WTC11 (cell line): Measurements from ENCODE around the gene ZNF646. TPM values are rescaled to one million over a fixed set of nuclear protein-coding genes. Genes with fewer than 3 reads are reported as not detected.
A peak's percentile ranks its signal among the peaks of the same experiment; 100 is the strongest.

Experiments
- ATAC-seq: fragments of 200-7000 bp; cut with Tn5 transposase; 2 replicates; pipeline ENCODE4 v1.10.0; 2021; ENCODE audit warnings: mild to moderate bottlenecking, moderate library complexity
- CTCF ChIA-PET: fragments of 300-600 bp; sonication (Branson Sonifier 250); formaldehyde crosslinking; loops from one replicate; lab custom pipeline; 2021; ENCODE audit warnings: antibody characterized with exemption; lab: Charles Lee
- POLR2A ChIA-PET: fragments of 350-600 bp; sonication (Branson Sonifier 250); formaldehyde crosslinking; loops from one replicate; lab custom pipeline; 2021; ENCODE audit warnings: antibody characterized with exemption; lab: Charles Lee
- DNase-seq: peaks from one replicate; pipeline ENCODE4 v3.0.0; 2021; ENCODE audit warnings: low spot score
- H3K27ac Mint-ChIP-seq: 2 replicates; pipeline ENCODE4 v1.8.0; 2021; ENCODE audit warnings: mixed read lengths
- H3K27me3 Mint-ChIP-seq: 2 replicates; pipeline ENCODE4 v1.8.0; 2021; ENCODE audit warnings: low read depth, mild to moderate bottlenecking, moderate library complexity, mixed read lengths
- H3K36me3 Mint-ChIP-seq: 2 replicates; pipeline ENCODE4 v1.8.0; 2021; ENCODE audit warnings: mixed read lengths
- H3K4me1 Mint-ChIP-seq: 2 replicates; pipeline ENCODE4 v1.8.0; 2022; ENCODE audit warnings: mixed read lengths
- H3K4me3 Mint-ChIP-seq: 2 replicates; pipeline ENCODE4 v1.8.0; 2021; ENCODE audit warnings: mild to moderate bottlenecking, moderate library complexity, mixed read lengths
- H3K9me3 Mint-ChIP-seq: 2 replicates; pipeline ENCODE4 v1.8.0; 2021; ENCODE audit warnings: mixed read lengths
- ARID4B ChIP-seq: sonication (generic); formaldehyde crosslinking; IDR thresholded peaks from 2 replicates; pipeline ENCODE4 v1.8.0; 2023; ENCODE audit warnings: missing genetic modification reagents, mild to moderate bottlenecking, borderline replicate concordance
- ESRRA ChIP-seq: sonication (generic); formaldehyde crosslinking; IDR thresholded peaks from 2 replicates; pipeline ENCODE4 v1.8.1; 2022; ENCODE audit warnings: mild to moderate bottlenecking, missing genetic modification reagents, borderline replicate concordance
- GRHL2 ChIP-seq: fragments of 250-450 bp; sonication (Bioruptor Pico); IDR thresholded peaks from 2 replicates; pipeline ENCODE4 v1.8.0; 2022; ENCODE audit warnings: mild to moderate bottlenecking, moderate library complexity; ENCODE audit not compliant: insufficient replicate concordance, severe bottlenecking
- HMGA2 ChIP-seq: fragments of 250-450 bp; sonication (Bioruptor Pico); IDR thresholded peaks from 2 replicates; pipeline ENCODE4 v1.4.0; 2021; ENCODE audit warnings: mild to moderate bottlenecking, moderate library complexity
- MAX ChIP-seq: sonication (generic); formaldehyde crosslinking; IDR thresholded peaks from 2 replicates; pipeline ENCODE4 v1.8.0; 2022; ENCODE audit warnings: mild to moderate bottlenecking, missing genetic modification reagents
- NR1H2 ChIP-seq: sonication (generic); formaldehyde crosslinking; IDR thresholded peaks from 2 replicates; pipeline ENCODE4 v1.9.0; 2021; ENCODE audit warnings: mild to moderate bottlenecking, moderate library complexity, missing genetic modification reagents
- PRDM15 ChIP-seq: sonication (generic); formaldehyde crosslinking; IDR thresholded peaks from 2 replicates; pipeline ENCODE4 v1.8.0; 2022; ENCODE audit warnings: missing genetic modification reagents
- PRRX2 ChIP-seq: fragments of 250-450 bp; sonication (Bioruptor Pico); IDR thresholded peaks from 2 replicates; pipeline ENCODE4 v1.8.0; 2021; ENCODE audit warnings: mild to moderate bottlenecking
- SOX15 ChIP-seq: fragments of 250-450 bp; sonication (Bioruptor Pico); IDR thresholded peaks from 2 replicates; pipeline ENCODE4 v1.9.0; 2021; ENCODE audit warnings: mild to moderate bottlenecking
- SP1 ChIP-seq: sonication (generic); formaldehyde crosslinking; conservative IDR thresholded peaks from 2 replicates; pipeline ENCODE4 v1.8.1; 2022; ENCODE audit warnings: missing genetic modification reagents
- TEAD4 ChIP-seq: sonication (generic); formaldehyde crosslinking; IDR thresholded peaks from 2 replicates; pipeline ENCODE4 v1.8.0; 2022; ENCODE audit warnings: mild to moderate bottlenecking, missing genetic modification reagents
- USF1 ChIP-seq: sonication (generic); formaldehyde crosslinking; IDR thresholded peaks from 2 replicates; pipeline ENCODE4 v1.8.0; 2022; ENCODE audit warnings: mild to moderate bottlenecking, missing genetic modification reagents
- total RNA-seq: library from RNA; stranded (reverse); gene quantifications from 3 replicates; pipeline ENCODE4 v1.2.3, GENCODE V29; 2021
- TF ChIP-seq, protein P1 (sequence below): sonication (generic); formaldehyde crosslinking; IDR thresholded peaks from 2 replicates; pipeline ENCODE4 v1.8.1; 2023; ENCODE audit warnings: mild to moderate bottlenecking, missing genetic modification reagents, borderline replicate concordance
- TF ChIP-seq, protein P2 (sequence below): sonication (generic); formaldehyde crosslinking; IDR thresholded peaks from 2 replicates; pipeline ENCODE4 v1.8.1; 2023; ENCODE audit warnings: mild to moderate bottlenecking, missing genetic modification reagents, moderate library complexity
- TF ChIP-seq, protein P3 (sequence below): sonication (generic); formaldehyde crosslinking; IDR thresholded peaks from 2 replicates; pipeline ENCODE4 v1.8.0; 2023; ENCODE audit warnings: mild to moderate bottlenecking, missing genetic modification reagents

The ZNF646 gene
- total RNA-seq, 1 experiment from 2014 or later = 29.3 TPM

DNA sequence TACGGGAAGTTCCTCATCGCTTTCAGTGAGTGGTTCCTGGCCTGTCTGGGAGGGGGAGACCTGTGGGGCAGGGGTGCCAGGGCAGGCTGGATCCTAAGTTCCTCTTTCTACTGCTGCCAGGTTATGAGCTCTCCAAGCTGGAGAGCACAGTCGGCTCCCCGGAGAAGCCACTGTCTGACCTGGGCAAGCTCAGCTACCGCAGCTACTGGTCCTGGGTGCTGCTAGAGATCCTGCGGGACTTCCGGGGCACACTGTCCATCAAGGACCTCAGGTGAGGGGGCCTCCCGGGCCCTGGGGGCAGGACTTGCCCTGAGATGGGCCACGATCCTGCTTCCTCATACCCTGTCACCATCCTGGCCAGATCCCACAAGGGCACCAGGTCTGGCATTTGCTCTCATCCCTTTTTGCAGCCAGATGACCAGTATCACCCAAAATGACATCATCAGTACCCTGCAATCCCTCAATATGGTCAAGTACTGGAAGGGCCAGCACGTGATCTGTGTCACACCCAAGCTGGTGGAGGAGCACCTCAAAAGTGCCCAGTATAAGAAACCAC, 56.2 kb downstream of the ZNF646 start (continued):
- TF ChIP-seq PRDM15 (CRISPR knock-in tag) = no peak

GRCh38 chr16:31130899-31131298, 56.7 kb downstream of the ZNF646 start:
- ChIA-PET CTCF (interaction anchor here (0.5 to 3.3 kb wide), 7 partner anchors 8 to 327 kb away, joined by 3 to 25 read pairs (median 4); partner anchors contain the start of genes HSD3B7 and KAT8), POLR2A (interaction anchor here (0.6 to 2.2 kb wide), 6 partner anchors 9 to 71 kb away, joined by 3 to 20 read pairs (median 6); partner anchors contain the start of genes FUS, KAT8, ZNF646 and ZNF668)
- no peaks in the 10 kb centered on the region for H3K27me3 Mint-ChIP-seq
- ATAC-seq (peak; percentile 62), DNase-seq (peak; percentile 74)
- peaks cover 49% of the 10 kb centered on the region for H3K4me1 Mint-ChIP-seq
- H3K4me3 Mint-ChIP-seq = peak overlapping the region; percentile 24; the same call in 1 of the 2 replicates
- no peaks in the 10 kb centered on the region for H3K9me3 Mint-ChIP-seq
- TF ChIP-seq NR1H2 (CRISPR knock-in tag) (no peak), USF1 (CRISPR knock-in tag) (peak; percentile 77), PRRX2 (no peak), ESRRA (CRISPR knock-in tag) (no peak), SOX15 (no peak), MAX (CRISPR knock-in tag) (no peak), TEAD4 (CRISPR knock-in tag) (no peak), SP1 (CRISPR knock-in tag) (0 out of 2 replicates have a peak, but pooled peaks have one; percentile 16), HMGA2 (CRISPR knock-in tag) (no peak), ARID4B (CRISPR knock-in tag) (no peak), GRHL2 (CRISPR knock-in tag) (no peak)
- TF ChIP-seq, protein P1, sequence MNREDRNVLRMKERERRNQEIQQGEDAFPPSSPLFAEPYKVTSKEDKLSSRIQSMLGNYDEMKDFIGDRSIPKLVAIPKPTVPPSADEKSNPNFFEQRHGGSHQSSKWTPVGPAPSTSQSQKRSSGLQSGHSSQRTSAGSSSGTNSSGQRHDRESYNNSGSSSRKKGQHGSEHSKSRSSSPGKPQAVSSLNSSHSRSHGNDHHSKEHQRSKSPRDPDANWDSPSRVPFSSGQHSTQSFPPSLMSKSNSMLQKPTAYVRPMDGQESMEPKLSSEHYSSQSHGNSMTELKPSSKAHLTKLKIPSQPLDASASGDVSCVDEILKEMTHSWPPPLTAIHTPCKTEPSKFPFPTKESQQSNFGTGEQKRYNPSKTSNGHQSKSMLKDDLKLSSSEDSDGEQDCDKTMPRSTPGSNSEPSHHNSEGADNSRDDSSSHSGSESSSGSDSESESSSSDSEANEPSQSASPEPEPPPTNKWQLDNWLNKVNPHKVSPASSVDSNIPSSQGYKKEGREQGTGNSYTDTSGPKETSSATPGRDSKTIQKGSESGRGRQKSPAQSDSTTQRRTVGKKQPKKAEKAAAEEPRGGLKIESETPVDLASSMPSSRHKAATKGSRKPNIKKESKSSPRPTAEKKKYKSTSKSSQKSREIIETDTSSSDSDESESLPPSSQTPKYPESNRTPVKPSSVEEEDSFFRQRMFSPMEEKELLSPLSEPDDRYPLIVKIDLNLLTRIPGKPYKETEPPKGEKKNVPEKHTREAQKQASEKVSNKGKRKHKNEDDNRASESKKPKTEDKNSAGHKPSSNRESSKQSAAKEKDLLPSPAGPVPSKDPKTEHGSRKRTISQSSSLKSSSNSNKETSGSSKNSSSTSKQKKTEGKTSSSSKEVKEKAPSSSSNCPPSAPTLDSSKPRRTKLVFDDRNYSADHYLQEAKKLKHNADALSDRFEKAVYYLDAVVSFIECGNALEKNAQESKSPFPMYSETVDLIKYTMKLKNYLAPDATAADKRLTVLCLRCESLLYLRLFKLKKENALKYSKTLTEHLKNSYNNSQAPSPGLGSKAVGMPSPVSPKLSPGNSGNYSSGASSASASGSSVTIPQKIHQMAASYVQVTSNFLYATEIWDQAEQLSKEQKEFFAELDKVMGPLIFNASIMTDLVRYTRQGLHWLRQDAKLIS = no peak
- TF ChIP-seq, protein P2, sequence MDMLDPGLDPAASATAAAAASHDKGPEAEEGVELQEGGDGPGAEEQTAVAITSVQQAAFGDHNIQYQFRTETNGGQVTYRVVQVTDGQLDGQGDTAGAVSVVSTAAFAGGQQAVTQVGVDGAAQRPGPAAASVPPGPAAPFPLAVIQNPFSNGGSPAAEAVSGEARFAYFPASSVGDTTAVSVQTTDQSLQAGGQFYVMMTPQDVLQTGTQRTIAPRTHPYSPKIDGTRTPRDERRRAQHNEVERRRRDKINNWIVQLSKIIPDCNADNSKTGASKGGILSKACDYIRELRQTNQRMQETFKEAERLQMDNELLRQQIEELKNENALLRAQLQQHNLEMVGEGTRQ (CRISPR knock-in tag) = peak; percentile 84
- TF ChIP-seq, protein P3, sequence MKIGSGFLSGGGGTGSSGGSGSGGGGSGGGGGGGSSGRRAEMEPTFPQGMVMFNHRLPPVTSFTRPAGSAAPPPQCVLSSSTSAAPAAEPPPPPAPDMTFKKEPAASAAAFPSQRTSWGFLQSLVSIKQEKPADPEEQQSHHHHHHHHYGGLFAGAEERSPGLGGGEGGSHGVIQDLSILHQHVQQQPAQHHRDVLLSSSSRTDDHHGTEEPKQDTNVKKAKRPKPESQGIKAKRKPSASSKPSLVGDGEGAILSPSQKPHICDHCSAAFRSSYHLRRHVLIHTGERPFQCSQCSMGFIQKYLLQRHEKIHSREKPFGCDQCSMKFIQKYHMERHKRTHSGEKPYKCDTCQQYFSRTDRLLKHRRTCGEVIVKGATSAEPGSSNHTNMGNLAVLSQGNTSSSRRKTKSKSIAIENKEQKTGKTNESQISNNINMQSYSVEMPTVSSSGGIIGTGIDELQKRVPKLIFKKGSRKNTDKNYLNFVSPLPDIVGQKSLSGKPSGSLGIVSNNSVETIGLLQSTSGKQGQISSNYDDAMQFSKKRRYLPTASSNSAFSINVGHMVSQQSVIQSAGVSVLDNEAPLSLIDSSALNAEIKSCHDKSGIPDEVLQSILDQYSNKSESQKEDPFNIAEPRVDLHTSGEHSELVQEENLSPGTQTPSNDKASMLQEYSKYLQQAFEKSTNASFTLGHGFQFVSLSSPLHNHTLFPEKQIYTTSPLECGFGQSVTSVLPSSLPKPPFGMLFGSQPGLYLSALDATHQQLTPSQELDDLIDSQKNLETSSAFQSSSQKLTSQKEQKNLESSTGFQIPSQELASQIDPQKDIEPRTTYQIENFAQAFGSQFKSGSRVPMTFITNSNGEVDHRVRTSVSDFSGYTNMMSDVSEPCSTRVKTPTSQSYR = 0 out of 2 replicates have a peak, but pooled peaks have one; percentile 51
- H3K27ac Mint-ChIP-seq = peak overlapping the region; percentile 97
- H3K36me3 Mint-ChIP-seq = peaks cover 31% of the 10 kb centered on the region
